HepG2 (cell line): ENCODE data around the gene RSAD1. TPM values are rescaled to one million over a fixed set of nuclear protein-coding genes. Genes with fewer than 3 reads are reported as not detected.

ENCODE experiments used
- ADNP ChIP-seq: sonication (generic); formaldehyde crosslinking; IDR thresholded peaks from 2 replicates; pipeline ENCODE4 v1.4.0; 2020; ENCODE audit warnings: missing genetic modification reagents
- AHR ChIP-seq: IDR thresholded peaks from 2 replicates; pipeline ENCODE4 v1.6.1; 2018; ENCODE audit warnings: missing genetic modification reagents, missing compliant biosample characterization
- BCLAF1 ChIP-seq: fragments of 450-650 bp; IDR thresholded peaks from 2 replicates; pipeline ENCODE4 v1.6.1; 2017; ENCODE audit warnings: mild to moderate bottlenecking
- FOXK2 ChIP-seq: fragments of 450-650 bp; IDR thresholded peaks from 2 replicates; pipeline ENCODE4 v1.6.1; 2016
- GPBP1L1 ChIP-seq: sonication (generic); formaldehyde crosslinking; IDR thresholded peaks from 2 replicates; pipeline ENCODE4 v1.5.0; 2020; ENCODE audit warnings: mild to moderate bottlenecking, missing genetic modification reagents
- HMG20A ChIP-seq: IDR thresholded peaks from 2 replicates; pipeline ENCODE4 v1.6.1; 2016; ENCODE audit warnings: borderline replicate concordance
- HOXA7 ChIP-seq: sonication (generic); formaldehyde crosslinking; IDR thresholded peaks from 2 replicates; pipeline ENCODE4 v1.8.1; 2022; ENCODE audit warnings: mild to moderate bottlenecking, missing genetic modification reagents, moderate library complexity
- IKZF4 ChIP-seq: sonication (generic); formaldehyde crosslinking; IDR thresholded peaks from 2 replicates; pipeline ENCODE4 v1.5.1; 2020; ENCODE audit warnings: borderline replicate concordance, mild to moderate bottlenecking, low read depth, missing genetic modification reagents; ENCODE audit errors: not compliant biosample characterization
- KDM6A ChIP-seq: IDR thresholded peaks from 2 replicates; pipeline ENCODE4 v1.6.1; 2016; ENCODE audit warnings: low read depth
- MED8 ChIP-seq: sonication (generic); formaldehyde crosslinking; IDR thresholded peaks from 2 replicates; pipeline ENCODE4 v1.8.1; 2023; ENCODE audit warnings: mild to moderate bottlenecking, missing genetic modification reagents; ENCODE audit not compliant: insufficient replicate concordance
- MNT ChIP-seq: fragments of 450-650 bp; IDR thresholded peaks from 2 replicates; pipeline ENCODE4 v1.6.1; 2016
- PRMT3 ChIP-seq: sonication (generic); formaldehyde crosslinking; IDR thresholded peaks from 2 replicates; pipeline ENCODE4 v1.8.1; 2022; ENCODE audit warnings: low read depth, mild to moderate bottlenecking, moderate library complexity, missing genetic modification reagents, borderline replicate concordance
- RBAK ChIP-seq: sonication (generic); formaldehyde crosslinking; IDR thresholded peaks from 2 replicates; pipeline ENCODE4 v1.5.1; 2020; ENCODE audit warnings: mild to moderate bottlenecking, missing genetic modification reagents
- SP140L ChIP-seq: sonication (generic); formaldehyde crosslinking; IDR thresholded peaks from 2 replicates; pipeline ENCODE4 v1.4.0; 2020; ENCODE audit warnings: missing genetic modification reagents, borderline replicate concordance
- ZFX ChIP-seq: sonication (generic); formaldehyde crosslinking; IDR thresholded peaks from 2 replicates; pipeline ENCODE4 v1.4.0; 2020; ENCODE audit warnings: mild to moderate bottlenecking, low read depth, missing genetic modification reagents, moderate library complexity
- ZKSCAN1 ChIP-seq: fragments of 150-350 bp; IDR thresholded peaks from 2 replicates; pipeline ENCODE4 v1.6.1; 2014; ENCODE audit warnings: low read length
- ZMAT5 ChIP-seq: sonication (generic); formaldehyde crosslinking; IDR thresholded peaks from 2 replicates; pipeline ENCODE4 v1.5.0; 2020; ENCODE audit warnings: mild to moderate bottlenecking, low read depth, missing genetic modification reagents, borderline replicate concordance
- ZNF121 ChIP-seq: sonication (generic); formaldehyde crosslinking; IDR thresholded peaks from 2 replicates; pipeline ENCODE4 v1.5.0; 2020; ENCODE audit warnings: mild to moderate bottlenecking, missing genetic modification reagents
- ZNF251 ChIP-seq: sonication (generic); formaldehyde crosslinking; IDR thresholded peaks from 2 replicates; pipeline ENCODE4 v1.9.0; 2021; ENCODE audit warnings: mild to moderate bottlenecking, missing genetic modification reagents
- ZNF337 ChIP-seq: sonication (generic); formaldehyde crosslinking; IDR thresholded peaks from 2 replicates; pipeline ENCODE4 v1.5.1; 2020; ENCODE audit warnings: missing genetic modification reagents, low read depth, mild to moderate bottlenecking, borderline replicate concordance
- ZNF430 ChIP-seq: sonication (generic); formaldehyde crosslinking; IDR thresholded peaks from 2 replicates; pipeline ENCODE4 v1.9.0; 2021; ENCODE audit warnings: mild to moderate bottlenecking, missing genetic modification reagents
- ZNF484 ChIP-seq: sonication (generic); formaldehyde crosslinking; IDR thresholded peaks from 2 replicates; pipeline ENCODE4 v1.5.1; 2020; ENCODE audit warnings: mild to moderate bottlenecking, low read depth, missing genetic modification reagents, borderline replicate concordance
- ZNF546 ChIP-seq: sonication (generic); formaldehyde crosslinking; conservative IDR thresholded peaks from 2 replicates; pipeline ENCODE4 v1.8.1; 2023; ENCODE audit warnings: mild to moderate bottlenecking, missing genetic modification reagents
- ZNF644 ChIP-seq: IDR thresholded peaks from 2 replicates; pipeline ENCODE4 v1.6.1; 2016; ENCODE audit warnings: low read depth
- polyA plus RNA-seq, 8 experiments: library from polyadenylated mRNA; depleted of rRNA in 3 of 8; stranded (reverse) in 7 of 8; unstranded in 1 of 8; fragments of >200 nt; fragmentation: Illumina TruSeq in 4 of 8; extraction: Trizol in 4 of 8; gene quantifications; 2 replicates each; pipeline versions ENCODE4 v1.2.1 to v1.2.3, GENCODE V29; 2011 to 2016; ENCODE audit warnings: low read depth in 4 of 8, missing spikeins in 1 of 8, mixed read lengths in 1 of 8; ENCODE audit not compliant: insufficient read depth in 1 of 8
- total RNA-seq, 5 experiments: library from RNA; depleted of rRNA; stranded (reverse); fragments of >200 nt; fragmentation: Illumina TruSeq; extraction: Trizol; gene quantifications; 2 replicates each; pipeline ENCODE4 v1.2.3, GENCODE V29; 2016; ENCODE audit warnings: low read depth in 1 of 5
- TF ChIP-seq, protein P1 (sequence below): sonication (generic); formaldehyde crosslinking; IDR thresholded peaks from 2 replicates; pipeline ENCODE4 v1.4.0; 2020; ENCODE audit warnings: missing genetic modification reagents, low read depth, mild to moderate bottlenecking, borderline replicate concordance

RSAD1 gene
- total and polyA plus RNA-seq, 2 of the 13 experiments (the other 11 are each of a cell fraction or from before 2014, with no cell fraction given): 22.7 to 27.7 TPM

DNA sequence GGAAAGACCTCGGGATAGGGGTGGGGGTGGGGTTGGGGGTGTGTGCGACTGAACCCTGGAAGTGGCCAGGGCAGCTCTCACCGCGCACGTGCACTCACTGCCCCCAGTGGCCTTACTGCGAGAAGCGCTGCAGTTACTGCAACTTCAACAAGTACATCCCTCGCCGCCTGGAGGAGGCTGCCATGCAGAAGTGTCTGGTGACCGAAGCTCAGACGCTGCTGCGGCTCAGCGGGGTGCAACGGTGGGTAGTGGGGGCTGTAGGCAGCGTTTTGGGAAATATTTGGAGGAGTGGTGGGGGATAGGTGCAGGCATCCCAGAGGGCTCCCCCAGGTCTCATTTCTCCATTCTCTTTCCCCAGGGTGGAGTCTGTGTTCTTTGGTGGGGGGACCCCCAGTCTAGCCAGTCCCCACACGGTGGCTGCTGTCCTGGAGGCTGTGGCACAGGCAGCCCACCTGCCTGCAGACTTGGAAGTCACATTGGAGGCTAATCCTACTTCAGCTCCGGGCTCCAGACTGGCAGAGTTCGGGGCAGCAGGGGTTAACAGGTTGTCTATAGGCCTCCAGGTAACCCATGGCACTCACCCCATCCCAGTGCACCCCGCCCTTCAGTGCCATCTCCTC, 972 bp downstream of the RSAD1 start (continued):
- TF ChIP-seq BCLAF1: no peak
- no peak for TF ChIP-seq FOXK2
- TF ChIP-seq KDM6A (CRISPR knock-in tag): no peak
- TF ChIP-seq AHR: no peak
- TF ChIP-seq ZFX (CRISPR knock-in tag): no peak
- TF ChIP-seq IKZF4 (CRISPR knock-in tag): peak; percentile 35
- TF ChIP-seq GPBP1L1 (CRISPR knock-in tag): no peak
- no peak; the same call in 1 of the 2 replicates for TF ChIP-seq RBAK (CRISPR knock-in tag)
- no peak for TF ChIP-seq MED8 (CRISPR knock-in tag)
- no peak for TF ChIP-seq ZKSCAN1
- TF ChIP-seq ZNF430: no peak
- no peak for TF ChIP-seq ZMAT5 (CRISPR knock-in tag)
- no peak for TF ChIP-seq ZNF546 (CRISPR knock-in tag)
- no peak for TF ChIP-seq HMG20A (CRISPR knock-in tag)
- TF ChIP-seq, protein P1, sequence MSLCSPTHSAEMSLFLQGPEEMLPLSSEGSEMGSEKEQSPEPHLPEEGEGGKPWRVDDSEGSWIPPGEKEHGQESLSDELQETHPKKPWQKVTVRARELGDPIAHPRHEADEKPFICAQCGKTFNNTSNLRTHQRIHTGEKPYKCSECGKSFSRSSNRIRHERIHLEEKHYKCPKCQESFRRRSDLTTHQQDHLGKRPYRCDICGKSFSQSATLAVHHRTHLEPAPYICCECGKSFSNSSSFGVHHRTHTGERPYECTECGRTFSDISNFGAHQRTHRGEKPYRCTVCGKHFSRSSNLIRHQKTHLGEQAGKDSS (CRISPR knock-in tag): no peak
- TF ChIP-seq MNT: no peak
- no peak for TF ChIP-seq ZNF337 (CRISPR knock-in tag)
- no peak for TF ChIP-seq ADNP (CRISPR knock-in tag)
- no peak for TF ChIP-seq HOXA7 (CRISPR knock-in tag)
- TF ChIP-seq ZNF251 (CRISPR knock-in tag): no peak
- no peak for TF ChIP-seq ZNF644 (CRISPR knock-in tag)
- TF ChIP-seq ZNF121 (CRISPR knock-in tag): no peak
- no peak for TF ChIP-seq PRMT3 (CRISPR knock-in tag)
- TF ChIP-seq ZNF484 (CRISPR knock-in tag): no peak
- no peak for TF ChIP-seq SP140L (CRISPR knock-in tag)
